Measurements from ENCODE around the gene STRN. TPM values are rescaled to one million over a fixed set of nuclear protein-coding genes. Genes with fewer than 3 reads are reported as not detected.
"Not testable (repeated sequence)": the region's sequence is repeated elsewhere in the genome, so short reads cannot be mapped to it uniquely, and the experiment has no call there.

The STRN gene
- total and polyA plus RNA-seq, 2 experiments from 2014 or later = 6.5 to 12.1 TPM

GRCh38 chr2:36993841-36994620, 27.7 kb upstream of the STRN start:
- H3K36me3 ChIP-seq (ENCODE audit: low read depth) = peaks cover 17% of the 10 kb centered on the region
- no peaks in the 10 kb centered on the region for H4K20me1 ChIP-seq (ENCODE audit: insufficient read depth)
- TF ChIP-seq EZH2 (IDR thresholded peaks at IDR 0.05; ENCODE audit: insufficient read depth, poor library complexity, severe bottlenecking) (no peak), EZH2phosphoT487 (IDR thresholded peaks at IDR 0.05; ENCODE audit: insufficient read depth, low read depth) (no peak)
- H2AFZ ChIP-seq = no peak overlapping the region
- no peaks in the 10 kb centered on the region for H3K27me3 ChIP-seq (replicated peaks; ENCODE audit: insufficient read depth)
- peak; percentile 47 for DNase-seq
- no peaks in the 10 kb centered on the region for H3K9me2 ChIP-seq (ENCODE audit: insufficient read depth)
- in situ Hi-C loops (cut with MboI) = no loop called here
- H3K27ac ChIP-seq = no peak overlapping the region; the same call in 1 of the 2 replicates
- H3K4me2 ChIP-seq (ENCODE audit: unreplicated experiment) = no peak overlapping the region
- H3K79me2 ChIP-seq (ENCODE audit: insufficient read depth) = no peaks in the 10 kb centered on the region
- no peak overlapping the region for H3K9ac ChIP-seq
- H3F3A ChIP-seq (ENCODE audit: insufficient read depth) = peaks cover 4% of the 10 kb centered on the region; the same call in 1 of the 2 replicates
- no peak overlapping the region for H3K4me3 ChIP-seq
- no peaks in the 10 kb centered on the region for H3K9me3 ChIP-seq (ENCODE audit: low read depth)
- 49 to 51% methylated on average over 6 of the region's 6 CpGs for WGBS, 2 experiments (ENCODE audit: low coverage in 1 of 2, low lambda C conversion rate in 2 of 2, missing lambda C conversion rate in 2 of 2)
- no peaks in the 10 kb centered on the region for H3K4me1 ChIP-seq (ENCODE audit: insufficient read depth)

GRCh38 chr2:36988008-36988407, 21.7 kb upstream of the STRN start:
- in situ Hi-C loops (cut with MboI) = no loop called here
- H3F3A ChIP-seq (ENCODE audit: insufficient read depth) = no peaks in the 10 kb centered on the region
- DNase-seq = no peak
- H3K9me2 ChIP-seq (ENCODE audit: insufficient read depth) = no peaks in the 10 kb centered on the region
- no peaks in the 10 kb centered on the region for H3K4me1 ChIP-seq (ENCODE audit: insufficient read depth)
- H3K27me3 ChIP-seq (replicated peaks; ENCODE audit: insufficient read depth) = no peaks in the 10 kb centered on the region
- peaks cover 20% of the 10 kb centered on the region; the same call in 1 of the 2 replicates for H3K36me3 ChIP-seq (ENCODE audit: low read depth)
- no peaks in the 10 kb centered on the region for H3K79me2 ChIP-seq (ENCODE audit: insufficient read depth)
- H3K4me3 ChIP-seq = no peak overlapping the region
- no peaks in the 10 kb centered on the region for H4K20me1 ChIP-seq (ENCODE audit: insufficient read depth)
- no peak overlapping the region for H3K27ac ChIP-seq
- H3K4me2 ChIP-seq (ENCODE audit: unreplicated experiment) = no peak overlapping the region
- no peaks in the 10 kb centered on the region for H3K9me3 ChIP-seq (ENCODE audit: low read depth)
- no peak overlapping the region for H3K9ac ChIP-seq
- no peak for TF ChIP-seq EZH2 (IDR thresholded peaks at IDR 0.05; ENCODE audit: insufficient read depth, poor library complexity, severe bottlenecking)
- TF ChIP-seq EZH2phosphoT487 (IDR thresholded peaks at IDR 0.05; ENCODE audit: insufficient read depth, low read depth) = no peak
- no peak overlapping the region for H2AFZ ChIP-seq
- WGBS, 2 experiments (ENCODE audit: low coverage in 1 of 2, low lambda C conversion rate in 2 of 2, missing lambda C conversion rate in 2 of 2) = 96 to 97% methylated on average over 6 of the region's 6 CpGs

GRCh38 chr2:36982467-36982866, 16.1 kb upstream of the STRN start:
- H3K4me3 ChIP-seq = no peak overlapping the region
- H3K9ac ChIP-seq = no peak overlapping the region
- H2AFZ ChIP-seq = no peak overlapping the region
- 85 to 88% methylated on average over 3 of the region's 3 CpGs for WGBS, 2 experiments (ENCODE audit: low coverage in 1 of 2, low lambda C conversion rate in 2 of 2, missing lambda C conversion rate in 2 of 2)
- in situ Hi-C loops (cut with MboI) = no loop called here
- H3K36me3 ChIP-seq (ENCODE audit: low read depth) = 0 out of 2 replicates have a peak, but pooled peaks cover 9% of the 10 kb centered on the region
- H3F3A ChIP-seq (ENCODE audit: insufficient read depth) = no peaks in the 10 kb centered on the region
- H3K79me2 ChIP-seq (ENCODE audit: insufficient read depth) = no peaks in the 10 kb centered on the region
- no peak overlapping the region for H3K4me2 ChIP-seq (ENCODE audit: unreplicated experiment)
- no peaks in the 10 kb centered on the region for H3K9me2 ChIP-seq (ENCODE audit: insufficient read depth)
- no peaks in the 10 kb centered on the region for H4K20me1 ChIP-seq (ENCODE audit: insufficient read depth)
- H3K27me3 ChIP-seq (replicated peaks; ENCODE audit: insufficient read depth) = no peaks in the 10 kb centered on the region
- no peaks in the 10 kb centered on the region for H3K9me3 ChIP-seq (ENCODE audit: low read depth)
- TF ChIP-seq EZH2phosphoT487 (IDR thresholded peaks at IDR 0.05; ENCODE audit: insufficient read depth, low read depth) (no peak), EZH2 (IDR thresholded peaks at IDR 0.05; ENCODE audit: insufficient read depth, poor library complexity, severe bottlenecking) (no peak)
- DNase-seq = no peak
- no peaks in the 10 kb centered on the region for H3K4me1 ChIP-seq (ENCODE audit: insufficient read depth)
- no peak overlapping the region for H3K27ac ChIP-seq

GRCh38 chr2:36981911-36982310, 15.6 kb upstream of the STRN start:
- in situ Hi-C loops (cut with MboI) = no loop called here
- Histone ChIP-seq H3K79me2 (ENCODE audit: insufficient read depth) (no peaks in the 10 kb centered on the region), H3K36me3 (ENCODE audit: low read depth) (0 out of 2 replicates have a peak, but pooled peaks cover 9% of the 10 kb centered on the region), H3K9ac (no peak overlapping the region), H3K9me3 (ENCODE audit: low read depth) (no peaks in the 10 kb centered on the region), H3K4me2 (ENCODE audit: unreplicated experiment) (no peak overlapping the region), H3F3A (ENCODE audit: insufficient read depth) (no peaks in the 10 kb centered on the region), H3K4me3 (no peak overlapping the region), H3K27me3 (replicated peaks; ENCODE audit: insufficient read depth) (no peaks in the 10 kb centered on the region), H3K27ac (no peak overlapping the region), H3K9me2 (ENCODE audit: insufficient read depth) (no peaks in the 10 kb centered on the region), H3K4me1 (ENCODE audit: insufficient read depth) (no peaks in the 10 kb centered on the region), H2AFZ (no peak overlapping the region), H4K20me1 (ENCODE audit: insufficient read depth) (no peaks in the 10 kb centered on the region)
- TF ChIP-seq EZH2phosphoT487 (IDR thresholded peaks at IDR 0.05; ENCODE audit: insufficient read depth, low read depth) (no peak), EZH2 (IDR thresholded peaks at IDR 0.05; ENCODE audit: insufficient read depth, poor library complexity, severe bottlenecking) (no peak)
- 98 to 99% methylated on average over 2 of the region's 2 CpGs for WGBS, 2 experiments (ENCODE audit: low coverage in 1 of 2, low lambda C conversion rate in 2 of 2, missing lambda C conversion rate in 2 of 2)
- DNase-seq = no peak

- H3F3A ChIP-seq (ENCODE audit: insufficient read depth); H4K20me1 ChIP-seq (ENCODE audit: insufficient read depth); H3K9me2 ChIP-seq (ENCODE audit: insufficient read depth); H3K27ac ChIP-seq; H3K9me3 ChIP-seq (ENCODE audit: low read depth); H3K4me2 ChIP-seq (ENCODE audit: unreplicated experiment); H3K36me3 ChIP-seq (ENCODE audit: low read depth); in situ Hi-C loops (cut with MboI); H3K79me2 ChIP-seq (ENCODE audit: insufficient read depth); DNase-seq; H3K4me1 ChIP-seq (ENCODE audit: insufficient read depth); H3K9ac ChIP-seq; H2AFZ ChIP-seq; H3K4me3 ChIP-seq; H3K27me3 ChIP-seq (replicated peaks; ENCODE audit: insufficient read depth): not testable (repeated sequence)
- WGBS, 2 experiments (ENCODE audit: low coverage in 1 of 2, low lambda C conversion rate in 2 of 2, missing lambda C conversion rate in 2 of 2) = 96 to 98% methylated on average over 3 of the region's 3 CpGs
Observed at GRCh38 chr2:36979007-36979406, 12.7 kb upstream of the STRN start.
